Astrocyte (in vitro differentiated cells and primary cell): ENCODE results near the gene AATK.

Experiments used
- EZH2 ChIP-seq: IDR thresholded peaks from 2 replicates; pipeline ENCODE4 v1.6.1; 2012; ENCODE audit warnings: mild to moderate bottlenecking, low read length, inconsistent platforms; ENCODE audit not compliant: insufficient read depth
- TF ChIP-seq, protein P1 (sequence below): IDR thresholded peaks from 2 replicates; pipeline ENCODE4 v1.5.1; 2011; ENCODE audit warnings: low read depth, mild to moderate bottlenecking, inconsistent platforms, low read length, moderate library complexity; ENCODE audit not compliant: insufficient read depth

- TF ChIP-seq, protein P1, sequence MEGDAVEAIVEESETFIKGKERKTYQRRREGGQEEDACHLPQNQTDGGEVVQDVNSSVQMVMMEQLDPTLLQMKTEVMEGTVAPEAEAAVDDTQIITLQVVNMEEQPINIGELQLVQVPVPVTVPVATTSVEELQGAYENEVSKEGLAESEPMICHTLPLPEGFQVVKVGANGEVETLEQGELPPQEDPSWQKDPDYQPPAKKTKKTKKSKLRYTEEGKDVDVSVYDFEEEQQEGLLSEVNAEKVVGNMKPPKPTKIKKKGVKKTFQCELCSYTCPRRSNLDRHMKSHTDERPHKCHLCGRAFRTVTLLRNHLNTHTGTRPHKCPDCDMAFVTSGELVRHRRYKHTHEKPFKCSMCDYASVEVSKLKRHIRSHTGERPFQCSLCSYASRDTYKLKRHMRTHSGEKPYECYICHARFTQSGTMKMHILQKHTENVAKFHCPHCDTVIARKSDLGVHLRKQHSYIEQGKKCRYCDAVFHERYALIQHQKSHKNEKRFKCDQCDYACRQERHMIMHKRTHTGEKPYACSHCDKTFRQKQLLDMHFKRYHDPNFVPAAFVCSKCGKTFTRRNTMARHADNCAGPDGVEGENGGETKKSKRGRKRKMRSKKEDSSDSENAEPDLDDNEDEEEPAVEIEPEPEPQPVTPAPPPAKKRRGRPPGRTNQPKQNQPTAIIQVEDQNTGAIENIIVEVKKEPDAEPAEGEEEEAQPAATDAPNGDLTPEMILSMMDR: no peak
- no peak for TF ChIP-seq EZH2
Measured at GRCh38 chr17:81120695-81121621, 45.1 kb downstream of the AATK start.
